ENCODE results near the gene MYO5B.

GRCh38 chr18:49854681-49855080 is 340.3 kb downstream of the MYO5B start:
- TF ChIP-seq CTCF (IDR thresholded peaks at IDR 0.05) (no peak), EZH2 (IDR thresholded peaks at IDR 0.05) (no peak), EZH2phosphoT487 (IDR thresholded peaks at IDR 0.05) (no peak)
